Skin epidermis (tissue), 12 donors: ENCODE measurements around the gene LRPAP1.
"Not testable (repeated sequence)": the region's sequence is repeated elsewhere in the genome, so short reads cannot be mapped to it uniquely, and the experiment has no call there.

Experiments
- H3K27ac ChIP-seq, 21 experiments: fragments of 200-600 bp; sonication (generic) in 11 of 21; one replicate each; pipeline ENCODE4 v1.5.0; 2020; ENCODE audit warnings: mild to moderate bottlenecking in 3 of 21, inconsistent platforms in 2 of 21, moderate library complexity in 2 of 21
- H3K4me3 ChIP-seq, 7 experiments: fragments of 200-600 bp; sonication (generic) in 2 of 7; one replicate each; pipeline ENCODE4 v1.5.0; 2020; ENCODE audit warnings: inconsistent platforms in 2 of 7, mild to moderate bottlenecking in 2 of 7, moderate library complexity in 1 of 7

The LRPAP1 gene

DNA sequence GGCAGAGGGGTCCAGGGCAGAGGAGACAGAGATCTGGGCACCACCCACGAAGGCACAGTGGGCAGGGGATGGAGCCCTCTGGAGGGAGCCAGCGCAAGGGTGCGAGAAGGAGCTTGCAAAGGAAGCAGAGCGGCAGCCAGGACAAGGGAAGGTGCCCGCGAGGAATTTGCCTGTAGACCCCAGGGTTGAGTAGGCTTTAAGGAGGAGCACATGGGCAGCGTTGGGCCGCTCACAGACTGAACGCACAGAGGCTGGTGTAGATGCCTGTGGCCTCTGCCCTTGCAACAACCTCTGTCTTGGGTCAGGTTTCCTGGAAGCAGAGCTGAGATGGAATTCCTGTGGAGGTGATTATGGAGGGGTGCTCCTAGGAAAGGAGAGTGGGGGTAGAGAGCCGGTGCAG lies 3.6 kb upstream of the LRPAP1 start:
- H3K4me3 ChIP-seq: not testable (repeated sequence)

DNA sequence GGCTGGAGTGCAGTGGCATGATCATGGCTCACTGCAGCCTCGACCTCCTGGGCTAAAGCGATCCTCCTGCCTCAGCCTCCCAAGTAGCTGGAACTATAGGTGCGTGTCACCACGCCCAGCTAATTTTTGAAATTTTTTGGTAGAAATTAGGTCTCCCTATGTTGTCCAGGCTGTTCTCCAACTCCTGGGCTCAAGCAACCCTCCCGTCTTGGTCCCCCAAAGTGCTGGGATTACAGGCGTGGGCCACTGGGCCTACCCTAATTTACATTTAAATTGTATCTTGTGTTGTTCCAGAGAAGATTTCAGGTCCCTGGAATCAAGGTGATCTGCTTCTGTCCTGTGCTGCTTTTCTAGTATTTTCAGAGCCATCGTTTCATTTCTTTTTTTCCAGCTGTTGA lies 1.2 kb upstream of the LRPAP1 start:
- Histone ChIP-seq H3K27ac (no peak overlapping the region), H3K4me3 (no peak overlapping the region)

More for the DNA sequence above, 3.6 kb upstream of the LRPAP1 start:
- H3K27ac ChIP-seq: not testable (repeated sequence)

DNA sequence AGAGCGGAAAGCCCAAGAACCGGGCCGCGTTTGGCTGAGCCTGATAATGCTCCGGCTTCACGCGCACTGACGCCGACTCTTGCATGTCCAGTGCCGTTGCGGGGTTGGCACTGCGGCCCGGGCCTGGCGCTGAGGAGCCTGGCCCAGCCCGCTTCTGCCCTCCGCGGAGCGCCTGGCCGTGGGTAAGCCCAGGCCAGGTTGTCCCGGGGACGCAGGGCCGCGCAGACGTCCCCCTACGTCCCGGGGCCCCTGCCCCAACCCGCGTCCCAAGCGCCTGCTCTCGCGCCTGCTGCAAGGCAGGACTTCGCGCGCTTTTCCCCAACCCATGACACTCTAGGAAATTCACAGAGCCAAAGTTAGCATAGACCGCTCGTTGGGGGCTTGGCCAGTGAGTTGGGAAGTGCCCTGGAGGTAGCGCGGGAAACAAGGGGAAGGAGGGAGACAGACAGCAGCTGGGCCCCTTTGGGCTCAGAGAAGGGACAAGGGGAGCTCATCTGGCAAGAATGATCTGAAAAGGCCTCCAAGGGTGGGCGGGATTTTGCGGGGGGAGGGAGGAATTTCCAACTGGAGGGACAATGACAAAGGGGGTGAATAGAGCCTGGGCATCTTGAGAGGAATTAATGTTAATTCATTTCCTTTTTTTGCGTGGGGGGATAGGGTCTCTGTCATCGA lies 665 bp upstream of the LRPAP1 start:
- Histone ChIP-seq H3K4me3 (peak overlapping the region; percentile 68 to 97 (median 81)), H3K27ac (peak overlapping the region in 10 of 21 experiments; percentile 3 to 91 (median 57))

DNA sequence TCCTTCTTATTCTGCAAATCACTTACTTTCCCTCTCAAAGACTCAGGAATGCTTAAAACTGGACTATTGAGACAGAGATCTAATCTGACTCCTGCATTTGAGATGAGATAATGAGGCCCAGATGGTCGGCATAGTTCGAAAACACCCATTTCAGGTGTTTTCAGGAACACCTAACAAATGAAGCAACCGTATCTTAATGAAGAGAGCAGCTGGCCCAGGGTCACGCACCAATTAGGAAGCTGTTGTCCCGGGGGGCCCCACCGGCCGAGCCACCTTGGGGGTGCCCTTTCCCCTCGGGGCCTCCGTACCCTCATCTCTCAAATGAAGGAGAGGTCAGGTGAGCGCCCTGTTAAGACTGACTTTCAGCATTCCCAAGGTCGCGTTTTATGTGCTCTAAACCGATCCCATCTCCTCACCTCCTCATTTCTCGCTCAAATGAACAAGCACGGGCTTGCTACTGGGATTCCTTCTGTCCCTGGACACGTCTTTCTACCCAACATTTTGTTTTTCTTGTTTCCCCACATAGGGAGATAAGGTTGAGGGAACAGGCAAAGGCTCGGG lies 824 bp downstream of the LRPAP1 start:
- H3K27ac ChIP-seq: peak overlapping the region in 19 of 21 experiments; percentile 49 to 92 (median 78)

DNA sequence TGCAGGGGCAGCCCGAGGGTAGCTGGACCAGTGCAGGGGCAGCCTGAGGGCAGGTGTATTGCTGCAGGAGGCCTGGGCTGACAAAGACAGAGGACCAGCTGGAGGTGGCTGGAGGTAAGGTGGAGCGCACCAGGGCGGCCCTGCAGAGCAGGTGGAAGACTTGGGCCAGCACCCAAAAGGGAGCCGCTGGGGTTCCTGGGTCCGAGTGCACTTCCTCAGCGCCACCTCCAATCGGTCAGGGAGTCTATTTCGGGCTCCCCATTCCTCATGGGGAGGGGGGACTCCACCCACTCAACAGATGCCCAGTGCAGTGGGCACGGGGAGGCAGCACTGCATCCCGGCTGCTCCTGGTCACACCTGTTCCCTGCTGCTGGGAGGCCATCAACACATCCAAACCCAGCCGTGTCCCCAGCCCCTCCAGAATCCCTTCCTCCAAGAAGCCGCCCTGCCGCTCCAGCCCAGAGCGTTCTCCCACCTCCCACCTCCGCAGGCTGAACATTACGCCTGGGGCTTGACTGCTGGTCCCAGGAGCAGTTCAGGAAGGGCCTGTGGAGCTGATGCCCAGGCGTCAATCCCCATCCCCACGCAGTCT lies 1.5 kb downstream of the LRPAP1 start:
- Histone ChIP-seq H3K4me3 (peak overlapping the region in 4 of 7 experiments; percentile 68 to 97 (median 85)), H3K27ac (peak overlapping the region in 1 of 21 experiments; percentile 92)

More for the DNA sequence above, 824 bp downstream of the LRPAP1 start:
- peak overlapping the region; percentile 68 to 97 (median 81) for H3K4me3 ChIP-seq

DNA sequence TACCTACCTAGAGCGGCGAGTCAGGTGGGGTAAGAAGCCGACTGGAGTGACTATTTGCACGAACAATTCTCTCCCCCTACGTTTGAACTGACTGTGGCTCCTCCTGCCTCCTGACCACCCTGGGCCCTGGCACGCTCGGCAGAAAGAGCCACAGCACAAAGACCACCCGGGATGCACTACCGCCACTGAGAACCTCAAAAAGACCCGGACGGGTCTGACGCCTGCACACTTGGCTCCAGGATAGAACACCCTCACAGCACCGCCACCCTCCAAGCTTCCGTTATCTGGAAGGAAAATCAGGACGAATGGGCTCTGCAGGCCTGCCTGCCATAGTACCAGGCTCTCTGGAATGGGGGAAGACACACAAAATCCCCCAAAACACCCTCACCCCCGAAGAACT lies 2.2 kb downstream of the LRPAP1 start:
- Histone ChIP-seq H3K27ac (no peak overlapping the region), H3K4me3 (no peak overlapping the region)

DNA sequence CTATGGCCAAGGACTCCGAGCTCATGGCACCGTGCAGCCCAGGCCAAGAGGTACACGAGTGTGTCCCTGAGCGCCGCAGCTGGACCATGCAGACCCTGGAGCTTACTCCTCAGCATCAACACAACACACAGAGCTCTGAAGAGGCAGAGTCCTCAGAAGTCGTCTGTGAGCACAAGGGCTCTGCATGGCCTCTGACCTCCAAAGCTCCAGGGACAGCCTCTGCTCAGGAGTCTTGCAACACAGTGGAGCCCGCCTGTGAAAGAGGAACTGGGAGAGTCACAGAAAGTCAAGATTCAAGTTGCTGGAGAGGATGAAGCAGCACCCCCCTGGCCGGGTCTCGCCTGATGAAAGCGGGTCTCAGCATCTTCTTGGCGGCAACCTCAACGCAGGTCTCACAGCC lies 2.9 kb downstream of the LRPAP1 start:
- Histone ChIP-seq H3K4me3 (no peak overlapping the region), H3K27ac (no peak overlapping the region)

DNA sequence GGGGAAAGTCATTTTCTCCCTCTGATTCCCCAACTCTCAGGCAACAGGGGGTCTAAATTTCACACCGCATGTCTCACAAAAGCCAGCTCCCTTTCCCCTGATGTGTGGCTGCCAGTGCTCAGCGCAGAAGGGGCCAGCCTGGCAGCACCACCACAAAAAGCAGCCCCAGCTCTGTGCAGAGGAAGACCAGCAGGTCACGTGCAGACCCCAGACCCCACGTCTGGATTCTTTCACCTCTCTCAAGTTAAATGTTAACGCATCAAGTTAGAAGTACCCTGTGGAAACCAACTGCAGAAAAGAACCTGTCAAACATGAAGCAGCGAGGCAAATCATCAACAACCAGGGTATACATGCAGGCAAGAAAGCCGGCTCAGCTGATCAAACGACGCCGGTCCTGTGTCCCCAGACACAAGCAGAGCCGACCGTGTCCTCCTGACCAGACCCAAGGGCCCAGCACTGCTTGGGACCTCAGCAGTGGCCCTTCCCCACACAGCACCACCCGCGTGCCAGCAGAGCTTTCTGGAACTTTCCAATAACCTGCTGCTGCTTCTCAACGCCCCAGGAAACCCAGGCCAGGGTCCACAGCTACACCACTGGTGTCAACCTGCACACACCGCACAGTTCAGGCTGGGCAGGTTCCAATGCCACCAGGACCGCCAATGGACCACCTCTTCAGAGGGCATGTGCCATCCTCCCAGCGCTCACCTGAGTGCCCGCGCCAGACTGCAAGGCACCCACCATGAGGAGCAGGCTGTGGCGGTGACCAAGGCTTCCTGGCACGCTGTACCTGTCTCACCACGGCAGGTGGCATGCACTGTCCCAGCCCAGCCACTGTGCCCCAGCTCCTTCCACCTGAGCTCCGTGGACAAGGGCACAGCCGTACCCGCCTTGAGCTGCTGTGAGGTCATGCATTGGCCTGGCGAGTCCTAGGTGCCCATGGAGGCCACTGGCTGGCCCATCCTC lies 4.0 kb downstream of the LRPAP1 start:
- no peak overlapping the region for H3K4me3 ChIP-seq
- no peak overlapping the region for H3K27ac ChIP-seq

DNA sequence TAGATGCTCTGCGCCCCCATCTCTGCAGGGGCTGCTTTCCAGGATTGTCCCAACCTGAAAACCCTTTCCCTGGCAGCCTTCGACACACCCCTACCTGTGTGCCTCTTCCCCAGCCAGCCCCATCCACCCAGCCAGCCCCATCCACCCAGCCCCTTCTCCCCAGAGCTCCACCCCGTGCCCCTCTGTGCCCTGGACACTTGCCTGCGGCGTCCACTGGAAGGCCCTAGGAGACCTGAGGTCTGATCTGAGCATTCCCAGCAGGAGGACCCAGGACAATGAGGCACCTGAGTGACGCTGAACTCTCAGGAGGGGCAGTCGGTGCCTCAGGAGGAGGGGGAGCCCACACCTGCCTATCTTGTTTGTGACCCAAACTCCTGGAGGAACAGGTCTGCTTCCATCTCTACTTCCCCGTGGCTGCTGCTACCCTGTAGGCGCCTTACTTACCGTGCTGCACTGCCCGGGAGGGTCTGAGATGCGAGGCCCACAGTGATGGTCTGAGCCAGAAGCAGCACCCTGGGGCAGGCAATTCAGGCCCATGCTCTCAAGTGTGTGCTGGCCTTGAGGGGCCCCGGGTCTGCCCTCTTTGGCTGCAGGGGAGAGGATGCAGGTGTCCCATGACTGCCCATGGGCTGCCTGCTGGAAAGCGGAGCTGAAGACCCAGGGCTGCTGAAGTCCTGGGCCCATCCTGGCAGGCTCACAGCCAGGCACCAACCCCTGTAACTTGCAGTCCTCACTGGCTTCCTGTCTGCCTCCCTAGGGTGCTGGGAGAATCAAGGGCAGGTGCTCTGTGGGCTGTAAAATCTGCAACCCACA lies 4.9 kb downstream of the LRPAP1 start:
- H3K4me3 ChIP-seq: no peak overlapping the region
- H3K27ac ChIP-seq: no peak overlapping the region

DNA sequence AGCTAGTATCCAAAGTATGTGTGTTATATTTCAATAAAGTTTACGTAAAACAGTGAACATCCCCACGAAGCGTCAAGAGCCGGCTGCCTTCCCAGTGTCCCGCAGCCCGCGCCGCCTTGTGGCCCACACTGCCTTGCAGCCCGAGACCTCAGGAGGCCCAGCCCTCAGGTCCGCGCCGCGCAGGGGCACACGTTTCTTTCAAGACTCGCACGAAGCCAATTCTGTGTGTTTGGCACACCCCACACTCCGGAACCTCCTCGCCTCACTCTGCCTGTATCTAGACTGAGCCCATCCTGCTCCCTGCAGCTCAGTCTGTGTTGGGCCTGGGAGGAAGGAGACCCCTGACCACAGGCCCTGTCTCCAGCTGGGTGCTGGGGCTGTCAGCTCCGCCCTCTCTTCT lies 5.8 kb downstream of the LRPAP1 start:
- Histone ChIP-seq H3K27ac (no peak overlapping the region), H3K4me3 (no peak overlapping the region)

DNA sequence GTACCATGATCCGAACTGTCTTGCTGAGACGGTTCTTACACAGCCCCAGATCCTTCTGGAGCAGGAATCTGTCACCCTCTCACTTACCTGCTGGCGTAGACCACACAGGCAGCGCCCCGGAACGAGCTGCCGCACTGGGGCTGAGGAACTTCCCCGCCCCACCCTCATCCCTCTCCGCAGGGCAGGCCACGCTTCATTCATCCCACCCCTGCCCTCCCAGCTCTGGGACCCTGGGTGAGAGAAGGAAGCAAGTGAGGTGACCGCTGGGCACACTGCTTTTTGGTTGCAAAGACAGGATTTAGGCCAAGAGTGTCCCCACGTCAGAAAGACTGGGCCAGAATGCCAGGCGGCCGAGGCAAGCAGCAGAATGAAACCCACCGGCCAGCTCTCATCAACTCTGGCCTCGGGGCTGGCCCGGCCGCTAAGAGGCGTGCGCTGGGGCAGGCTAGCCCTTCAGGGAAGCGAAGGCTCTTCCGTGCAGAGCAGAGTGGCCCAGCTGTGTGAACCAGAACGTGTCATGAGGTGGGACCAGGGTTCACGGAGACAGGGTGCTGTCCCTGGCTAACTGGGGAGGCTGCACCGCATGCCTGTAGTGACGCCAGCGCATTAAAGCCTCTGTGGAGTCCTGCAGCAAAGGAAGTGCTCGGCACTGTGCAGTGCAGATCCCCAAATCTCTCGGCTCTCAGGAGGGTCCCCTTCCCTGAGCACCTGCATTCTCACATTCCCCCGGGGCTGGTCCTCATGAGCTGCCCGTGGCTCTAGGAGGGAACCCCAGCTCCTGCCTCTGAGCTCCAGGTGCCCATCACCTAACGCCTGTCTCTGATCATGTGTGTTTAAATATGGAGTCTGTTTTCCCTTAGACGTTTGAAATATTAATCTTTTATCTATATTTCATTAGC lies 6.4 kb downstream of the LRPAP1 start:
- H3K27ac ChIP-seq: no peak overlapping the region
- no peak overlapping the region for H3K4me3 ChIP-seq

DNA sequence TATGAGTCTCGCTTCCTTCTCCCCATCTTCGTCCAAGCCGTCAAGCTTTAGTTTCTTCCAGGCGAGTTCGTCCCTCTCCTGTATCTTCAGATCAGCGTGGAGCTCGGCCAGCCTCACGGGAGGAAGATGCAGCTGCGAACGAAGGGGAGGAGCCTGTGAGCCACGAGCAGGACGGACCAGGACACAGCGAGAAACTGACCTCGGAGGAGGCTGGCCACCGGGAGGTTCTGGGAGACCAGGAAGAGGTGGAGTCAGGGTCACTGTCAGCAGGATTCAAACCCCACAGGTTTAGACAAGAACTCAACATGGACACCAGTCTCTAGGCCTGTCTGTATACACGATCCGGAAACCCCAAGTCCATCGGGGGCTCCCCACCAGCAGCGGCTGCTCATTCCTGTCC lies 7.3 kb downstream of the LRPAP1 start:
- H3K4me3 ChIP-seq: no peak overlapping the region
- H3K27ac ChIP-seq: no peak overlapping the region

DNA sequence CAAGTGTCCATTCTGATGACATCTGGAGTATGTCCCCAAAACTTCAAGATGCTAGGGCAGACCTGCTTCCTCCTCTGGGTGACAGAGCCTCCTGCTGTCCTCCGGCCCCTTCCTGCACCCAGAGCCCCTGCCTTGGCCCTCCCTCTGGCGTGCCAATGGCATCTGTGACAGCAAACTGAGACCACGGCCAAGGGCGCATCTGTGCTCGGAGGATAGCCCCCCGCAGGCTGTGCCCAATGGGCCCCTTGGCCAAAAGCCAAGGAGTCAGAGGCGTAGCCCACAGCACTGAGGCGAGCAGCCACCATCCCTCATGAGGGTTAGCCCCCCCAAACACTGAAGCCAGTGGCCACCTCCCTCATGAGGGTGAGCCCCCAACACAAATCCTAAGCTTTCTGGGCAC lies 7.9 kb downstream of the LRPAP1 start:
- H3K4me3 ChIP-seq: no peak overlapping the region
- no peak overlapping the region for H3K27ac ChIP-seq

DNA sequence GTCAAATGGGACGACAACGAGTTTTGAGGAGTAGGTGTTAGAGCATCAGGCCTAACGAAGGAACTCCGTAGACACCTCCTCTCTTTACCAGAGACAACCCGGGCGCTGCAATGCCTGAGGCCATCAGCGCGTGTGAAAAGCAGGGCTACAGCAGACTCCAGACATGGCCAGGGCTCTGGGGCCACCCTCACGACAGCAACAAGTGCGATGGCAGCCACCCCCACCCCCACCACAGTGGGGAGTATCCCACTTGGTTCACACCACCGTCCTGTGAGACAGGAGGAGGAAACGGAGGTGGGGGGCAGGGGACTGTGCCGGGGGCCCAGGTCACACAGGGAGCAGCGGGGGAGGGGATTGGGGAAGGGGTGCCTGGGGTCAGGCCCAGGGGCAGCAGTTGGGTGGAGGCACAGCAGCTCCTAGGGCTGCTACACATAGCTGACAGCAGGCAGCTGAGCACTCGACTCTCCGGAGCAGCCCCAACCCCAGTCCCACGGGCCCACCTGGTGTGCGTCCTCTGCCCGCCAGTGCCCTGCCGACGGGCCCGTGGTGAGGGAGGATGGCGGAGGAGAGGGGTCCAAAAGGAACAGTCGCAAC lies 8.5 kb downstream of the LRPAP1 start:
- H3K27ac ChIP-seq: no peak overlapping the region
- no peak overlapping the region for H3K4me3 ChIP-seq

DNA sequence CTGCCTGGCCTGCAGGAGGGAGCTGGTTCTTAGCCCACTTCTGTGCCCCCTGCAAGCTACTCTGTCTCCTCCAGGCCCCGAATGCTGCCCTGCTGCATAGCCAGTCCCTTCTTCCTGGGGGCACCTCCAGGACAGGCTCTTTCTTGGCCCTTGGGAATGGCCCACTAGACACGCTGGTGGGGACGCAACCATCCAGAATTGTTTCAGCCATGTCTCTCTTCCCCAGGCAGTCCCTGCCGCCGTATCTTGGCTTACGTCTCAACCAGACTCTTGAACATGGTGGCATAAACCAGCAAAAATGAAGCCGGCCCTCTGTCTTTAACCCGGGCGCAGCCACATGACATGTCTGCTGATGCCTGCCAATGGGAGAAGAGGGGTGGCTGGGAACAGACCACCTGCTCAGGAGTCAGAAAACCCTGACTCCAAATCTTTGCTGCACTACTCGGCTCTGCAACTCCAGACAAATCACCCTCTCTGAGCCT lies 9.0 kb downstream of the LRPAP1 start:
- no peak overlapping the region for H3K4me3 ChIP-seq
- H3K27ac ChIP-seq: no peak overlapping the region

DNA sequence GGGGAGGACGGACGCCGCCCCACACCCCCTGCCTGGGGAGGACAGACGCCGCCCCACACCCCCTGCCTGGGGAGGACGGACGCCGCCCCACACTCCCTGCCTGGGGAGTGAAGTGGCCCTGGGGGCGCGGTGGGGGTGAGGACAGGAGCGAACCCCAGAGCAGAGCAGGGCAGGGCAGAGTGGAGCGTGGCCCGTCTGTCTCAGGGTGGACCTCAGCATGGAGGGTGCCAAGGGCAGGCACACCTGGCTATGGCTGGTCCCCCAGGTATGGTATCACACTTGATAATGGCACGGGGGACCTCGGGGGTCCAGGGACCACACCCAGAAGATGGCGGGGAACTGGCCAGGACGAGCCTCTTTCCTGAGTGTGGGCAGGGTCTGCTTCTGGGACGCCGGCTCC lies 9.6 kb downstream of the LRPAP1 start:
- no peak overlapping the region for H3K27ac ChIP-seq
- no peak overlapping the region for H3K4me3 ChIP-seq

DNA sequence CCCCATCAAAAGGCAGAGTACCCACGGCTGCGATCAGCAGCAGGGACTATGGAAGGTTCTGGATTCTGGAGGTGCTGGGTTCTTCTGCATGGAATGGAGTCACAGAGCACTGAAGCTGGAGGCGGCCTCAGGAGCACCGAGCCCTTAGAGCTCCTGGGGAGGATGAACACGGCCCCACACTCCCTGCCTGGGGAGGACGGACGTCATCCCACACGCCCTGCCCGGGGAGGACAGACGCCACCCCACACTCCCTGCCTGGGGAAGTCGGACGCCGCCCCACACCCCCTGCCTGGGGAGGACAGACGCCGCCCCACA lies 9.9 kb downstream of the LRPAP1 start:
- no peak overlapping the region for H3K27ac ChIP-seq
- H3K4me3 ChIP-seq: no peak overlapping the region
